ENCODE results near the gene APLF.
A peak's percentile ranks its signal among the peaks of the same experiment; 100 is the strongest.
"Not testable (repeated sequence)": the region's sequence is repeated elsewhere in the genome, so short reads cannot be mapped to it uniquely, and the experiment has no call there.

APLF gene

GRCh38 chr2:68594041-68594440 is 126.7 kb downstream of the APLF start:
- DNase-seq: no peak

- peak; percentile 13 for DNase-seq
Measured at GRCh38 chr2:68594674-68595492, 127.5 kb downstream of the APLF start.

- DNase-seq: not testable (repeated sequence)
Measured at GRCh38 chr2:68595493-68595785, 128.1 kb downstream of the APLF start.

- DNase-seq: not testable (repeated sequence)
Measured at GRCh38 chr2:68600495-68600894, 133.1 kb downstream of the APLF start.

GRCh38 chr2:68603059-68603458 is 135.7 kb downstream of the APLF start:
- DNase-seq: no peak

- DNase-seq: no peak
Measured at GRCh38 chr2:68604077-68604476, 136.7 kb downstream of the APLF start.

- DNase-seq: no peak
Measured at GRCh38 chr2:68605939-68606338, 138.6 kb downstream of the APLF start.

- DNase-seq: no peak
Measured at GRCh38 chr2:68606759-68607158, 139.4 kb downstream of the APLF start.

GRCh38 chr2:68607837-68608236 is 140.5 kb downstream of the APLF start:
- DNase-seq: no peak

- DNase-seq: no peak
Measured at GRCh38 chr2:68612765-68613519, 145.6 kb downstream of the APLF start.

- no peak for DNase-seq
Measured at GRCh38 chr2:68620772-68621171, 153.4 kb downstream of the APLF start.

GRCh38 chr2:68623820-68624219 is 156.4 kb downstream of the APLF start:
- DNase-seq: no peak

- no peak for DNase-seq
Measured at GRCh38 chr2:68627615-68628014, 160.2 kb downstream of the APLF start.

All from NCI-H510A treated with DMSO at 0.1 percent for 48 hours (cell line).